Measurements from ENCODE around the gene GMIP.

GRCh38 chr19:19595171-19595701 is 48.2 kb downstream of the GMIP start:
- TF ChIP-seq POLR2A (IDR thresholded peaks at IDR 0.05) (no peak), CTCF (IDR thresholded peaks at IDR 0.05) (no peak), EP300 (IDR thresholded peaks at IDR 0.05) (no peak)
